NCI-H146 treated with DMSO at 0.1 percent for 48 hours (cell line): ENCODE results near the gene TMEM222.
"Not testable (repeated sequence)": the region's sequence is repeated elsewhere in the genome, so short reads cannot be mapped to it uniquely, and the experiment has no call there.

Source experiments
- DNase-seq: peaks from one replicate; lab custom pipeline; 2025; ENCODE audit not compliant: unreplicated experiment; lab: John Stamatoyannopoulos, UW

Gene TMEM222

GRCh38 chr1:27377760-27378495 is 56.0 kb downstream of the TMEM222 start:
- no peak for DNase-seq

- no peak for DNase-seq
Measured at GRCh38 chr1:27379564-27380122, 57.7 kb downstream of the TMEM222 start.

- DNase-seq: no peak
Measured at GRCh38 chr1:27380224-27380623, 58.3 kb downstream of the TMEM222 start.

- DNase-seq: no peak
Measured at GRCh38 chr1:27380766-27381733, 59.1 kb downstream of the TMEM222 start.

DNA sequence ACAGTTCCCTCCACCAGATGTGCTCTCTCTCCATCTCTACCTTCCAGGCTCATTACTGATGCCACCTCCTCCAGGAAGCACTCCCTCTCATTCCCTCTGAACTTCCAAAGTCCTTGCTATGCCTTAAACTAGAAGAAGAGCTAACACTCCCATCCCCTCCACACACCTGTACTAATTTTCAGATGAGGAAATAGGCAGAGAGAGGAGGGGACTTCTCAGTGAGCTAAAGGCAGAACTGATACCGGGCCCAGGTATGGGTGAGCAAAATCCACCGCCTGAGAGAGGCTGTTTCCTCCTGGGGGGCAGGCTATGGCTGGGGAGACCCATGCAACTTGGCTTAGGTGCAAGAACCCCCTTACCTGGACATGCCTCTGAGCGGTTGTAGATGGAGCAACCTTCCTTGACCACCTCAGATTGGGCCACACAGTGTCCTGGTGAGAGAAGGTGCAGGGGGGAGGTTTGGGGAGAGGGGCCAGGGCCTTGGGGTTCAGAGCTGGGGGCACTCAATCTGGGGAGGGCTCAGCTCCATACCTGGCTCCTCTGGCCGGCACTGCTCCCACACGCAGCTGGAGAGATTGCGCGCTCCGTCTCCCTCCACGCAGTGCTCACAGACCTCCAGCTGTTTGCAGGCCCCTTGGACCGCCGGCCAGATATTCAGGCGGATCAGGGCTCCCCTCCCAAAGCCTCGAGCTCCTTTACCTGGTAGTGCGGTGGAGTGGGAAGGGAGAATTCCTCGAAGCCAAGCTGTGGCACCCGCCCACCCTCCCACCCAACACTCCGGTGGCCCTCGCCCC is 60.2 kb downstream of the TMEM222 start:
- no peak for DNase-seq

DNA sequence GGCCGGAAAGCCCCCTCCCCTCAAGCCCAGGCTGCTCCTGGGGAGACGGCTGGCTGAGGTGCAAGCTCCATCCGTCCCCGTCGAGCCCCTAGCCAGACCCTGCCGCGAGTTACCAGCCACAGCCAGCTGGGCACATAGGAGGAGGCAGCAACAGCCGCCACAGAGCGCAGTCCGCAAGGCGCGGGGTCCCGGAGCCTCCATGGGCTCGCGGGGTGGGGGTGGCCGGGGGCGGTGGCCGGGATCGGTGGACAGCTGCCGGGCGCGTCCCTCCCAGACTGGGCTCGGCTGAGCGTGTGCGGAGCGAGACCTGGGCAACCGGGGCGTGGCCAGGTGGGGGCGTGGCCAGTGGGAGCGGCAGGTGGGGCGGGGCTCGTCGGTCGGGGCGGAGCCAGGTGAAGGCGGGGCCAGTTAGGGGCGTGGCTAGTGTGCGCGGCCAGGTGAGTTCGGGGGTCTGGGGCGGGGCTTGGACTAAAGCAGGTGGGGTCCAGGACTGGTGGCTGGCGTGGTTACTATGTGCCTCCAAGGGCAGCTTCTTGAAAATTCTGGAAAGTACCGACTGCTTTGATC is 61.2 kb downstream of the TMEM222 start, which contains the start of gene CD164L2:
TSS of gene CD164L2 (minus strand) at position 295 of the 567 bp plus-strand sequence. CDS start at position 201, 94 bp downstream.
- no peak for DNase-seq

- DNase-seq: no peak
Measured at GRCh38 chr1:27383661-27384060, 61.7 kb downstream of the TMEM222 start.

- not testable (repeated sequence) for DNase-seq
Measured at GRCh38 chr1:27384797-27385196, 62.8 kb downstream of the TMEM222 start.
